ENCODE measurements around the gene PRSS57.

The PRSS57 gene

DNA sequence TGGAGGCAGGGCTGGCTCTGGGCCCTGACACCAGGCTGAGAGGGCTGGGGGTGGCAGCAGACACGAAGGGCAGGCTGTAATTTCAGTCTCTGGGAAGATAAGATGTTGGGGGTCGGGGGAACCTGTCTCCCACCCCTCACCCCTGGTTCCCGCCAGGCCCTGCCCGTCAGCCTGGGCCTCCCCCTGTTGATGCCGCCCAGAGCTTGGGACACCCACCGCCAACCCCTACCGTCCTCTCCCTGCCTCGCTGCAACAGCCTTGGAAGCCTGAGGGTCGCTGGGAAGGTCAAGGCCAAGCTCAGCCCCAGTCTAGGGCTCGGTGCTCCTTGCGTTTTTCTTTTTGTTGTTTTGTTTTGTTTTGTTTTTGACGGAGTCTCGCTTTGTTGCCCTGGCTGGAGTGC, 28.0 kb upstream of the PRSS57 start:
- POLR2A ChIA-PET = interaction anchor here (0.6 kb wide), 1 partner anchor 97 kb away, joined by 3 read pairs; no protein-coding TSS in a partner anchor
- no peak for DNase-seq (ENCODE audit: extremely low spot score)
- CTCF ChIA-PET = interaction anchor here (1.1 to 1.5 kb wide), 3 partner anchors 8 to 37 kb away, joined by 3 read pairs; no protein-coding TSS in a partner anchor
- TF ChIP-seq, protein P1, sequence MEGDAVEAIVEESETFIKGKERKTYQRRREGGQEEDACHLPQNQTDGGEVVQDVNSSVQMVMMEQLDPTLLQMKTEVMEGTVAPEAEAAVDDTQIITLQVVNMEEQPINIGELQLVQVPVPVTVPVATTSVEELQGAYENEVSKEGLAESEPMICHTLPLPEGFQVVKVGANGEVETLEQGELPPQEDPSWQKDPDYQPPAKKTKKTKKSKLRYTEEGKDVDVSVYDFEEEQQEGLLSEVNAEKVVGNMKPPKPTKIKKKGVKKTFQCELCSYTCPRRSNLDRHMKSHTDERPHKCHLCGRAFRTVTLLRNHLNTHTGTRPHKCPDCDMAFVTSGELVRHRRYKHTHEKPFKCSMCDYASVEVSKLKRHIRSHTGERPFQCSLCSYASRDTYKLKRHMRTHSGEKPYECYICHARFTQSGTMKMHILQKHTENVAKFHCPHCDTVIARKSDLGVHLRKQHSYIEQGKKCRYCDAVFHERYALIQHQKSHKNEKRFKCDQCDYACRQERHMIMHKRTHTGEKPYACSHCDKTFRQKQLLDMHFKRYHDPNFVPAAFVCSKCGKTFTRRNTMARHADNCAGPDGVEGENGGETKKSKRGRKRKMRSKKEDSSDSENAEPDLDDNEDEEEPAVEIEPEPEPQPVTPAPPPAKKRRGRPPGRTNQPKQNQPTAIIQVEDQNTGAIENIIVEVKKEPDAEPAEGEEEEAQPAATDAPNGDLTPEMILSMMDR (IDR thresholded peaks at IDR 0.05; ENCODE audit: control extremely low read depth, extremely low read depth, low read depth, missing control alignments) = no peak

DNA sequence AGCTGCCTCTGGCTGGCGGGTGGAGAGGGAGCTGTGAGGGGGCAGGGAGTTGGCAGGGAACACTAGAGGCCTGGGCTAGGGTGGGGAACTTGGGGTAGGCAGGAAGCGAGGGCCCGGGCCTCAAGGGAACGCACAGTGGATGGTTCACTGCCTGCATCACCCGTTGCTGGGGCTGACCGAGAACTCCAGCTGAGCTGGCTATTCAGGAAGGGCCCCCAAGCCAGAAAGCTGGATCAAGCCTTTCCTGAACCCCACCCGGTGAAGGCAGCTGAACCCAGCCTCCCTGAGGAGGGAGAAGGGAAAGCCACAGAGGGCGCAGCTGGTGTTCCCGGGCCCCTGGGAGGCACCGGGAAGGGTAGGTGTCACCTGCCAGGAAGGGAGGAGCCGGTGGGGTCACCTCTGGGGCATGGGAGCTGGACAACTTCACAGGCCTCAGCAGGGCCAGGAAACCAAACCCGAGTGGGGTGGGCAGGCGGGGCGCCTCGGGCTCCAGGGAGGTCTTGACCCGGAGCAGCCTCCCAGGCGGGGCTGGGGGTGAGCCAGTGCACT, 27.4 kb upstream of the PRSS57 start:
- TF ChIP-seq, protein P1 (IDR thresholded peaks at IDR 0.05; ENCODE audit: control extremely low read depth, extremely low read depth, low read depth, missing control alignments) = no peak
- DNase-seq (ENCODE audit: extremely low spot score) = no peak
- POLR2A ChIA-PET = interaction anchor here (0.6 kb wide), 1 partner anchor 96 kb away, joined by 3 read pairs; no protein-coding TSS in a partner anchor
- CTCF ChIA-PET = interaction anchor here (1.1 to 1.5 kb wide), 4 partner anchors 8 to 38 kb away, joined by 3 read pairs; no protein-coding TSS in a partner anchor

DNA sequence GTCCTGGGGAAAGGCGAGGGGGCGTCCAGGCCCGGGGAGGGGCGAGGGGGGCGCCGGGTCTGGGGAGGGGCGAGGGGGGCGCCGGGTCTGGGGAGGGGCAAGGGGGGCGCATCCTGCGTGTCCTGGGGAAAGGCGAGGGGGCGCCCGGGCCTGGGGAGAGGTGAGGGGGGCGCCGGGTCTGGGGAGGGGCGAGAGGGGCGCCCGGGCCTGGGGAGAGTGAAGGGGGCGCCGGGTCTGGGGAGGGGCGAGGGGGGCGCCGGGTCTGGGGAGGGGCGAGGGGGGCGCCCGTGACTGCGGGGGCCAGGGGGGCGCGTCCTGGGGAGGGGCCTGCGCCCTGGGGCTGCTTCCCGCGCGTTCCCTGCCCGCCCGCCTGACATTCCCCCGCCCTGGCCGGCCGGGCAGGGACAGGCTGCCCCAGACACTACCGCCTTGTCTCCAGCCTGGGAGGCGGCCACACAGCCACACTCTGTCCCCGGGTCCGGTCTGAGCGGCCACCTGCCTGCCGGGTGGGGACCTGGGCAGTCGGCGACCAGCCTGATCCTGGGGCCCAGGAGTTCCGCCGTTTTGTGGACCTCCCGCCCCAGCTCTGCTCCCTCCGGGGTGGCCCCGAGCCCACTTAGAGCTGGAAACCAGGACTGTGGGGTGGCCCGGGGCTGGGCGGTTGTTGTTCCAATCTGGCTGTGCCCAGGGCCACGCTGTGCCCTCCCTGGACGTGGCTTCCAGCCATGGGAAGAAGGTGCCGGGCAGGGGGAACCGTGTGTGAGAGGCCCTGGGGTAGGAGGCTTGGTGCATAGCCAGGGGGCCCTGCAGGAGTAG, 25.3 kb upstream of the PRSS57 start:
- DNase-seq (ENCODE audit: extremely low spot score) = no peak
- POLR2A ChIA-PET = no interaction called here
- CTCF ChIA-PET = interaction anchor here (0.9 kb wide), 1 partner anchor 13 kb away, joined by 3 read pairs; no protein-coding TSS in a partner anchor
- TF ChIP-seq, protein P1 (IDR thresholded peaks at IDR 0.05; ENCODE audit: control extremely low read depth, extremely low read depth, low read depth, missing control alignments) = no peak

DNA sequence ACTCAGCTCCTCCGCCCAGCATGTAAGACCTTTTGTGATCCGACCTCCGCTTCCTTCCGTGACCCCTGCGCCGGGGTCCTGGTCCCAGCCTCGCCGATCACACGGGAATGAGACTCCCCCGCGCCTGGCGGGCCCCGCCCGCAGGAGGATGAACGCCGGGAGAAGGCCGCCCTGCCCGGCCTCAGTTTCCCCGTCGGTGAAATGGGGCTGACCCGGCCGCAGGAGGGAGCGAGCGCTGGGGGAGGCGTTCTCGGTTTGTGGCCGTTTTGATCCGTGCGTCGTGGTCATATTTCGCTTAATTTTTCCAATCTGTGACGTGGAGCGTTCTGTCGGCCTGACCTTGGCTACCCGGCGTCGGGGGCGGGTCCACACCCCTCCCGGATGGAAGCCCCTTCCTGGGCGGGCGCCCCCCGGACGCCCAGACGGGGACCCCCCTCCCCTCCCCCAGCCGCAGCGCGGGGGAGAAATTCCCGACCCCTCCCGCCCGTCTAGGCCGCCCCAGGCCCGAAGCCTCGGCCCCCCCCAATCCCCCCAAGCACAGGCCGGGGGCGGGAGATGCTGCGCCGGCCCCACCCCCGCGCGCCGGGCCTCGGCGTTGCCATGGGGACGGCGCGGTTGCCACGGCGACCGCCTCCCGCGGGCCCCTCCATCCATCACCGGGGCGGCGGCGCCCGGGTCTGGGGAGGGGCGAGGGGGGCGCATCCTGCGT, 24.5 kb upstream of the PRSS57 start:
- TF ChIP-seq, protein P1 (IDR thresholded peaks at IDR 0.05; ENCODE audit: control extremely low read depth, extremely low read depth, low read depth, missing control alignments) = no peak
- DNase-seq (ENCODE audit: extremely low spot score) = no peak
- CTCF ChIA-PET = no interaction called here

DNA sequence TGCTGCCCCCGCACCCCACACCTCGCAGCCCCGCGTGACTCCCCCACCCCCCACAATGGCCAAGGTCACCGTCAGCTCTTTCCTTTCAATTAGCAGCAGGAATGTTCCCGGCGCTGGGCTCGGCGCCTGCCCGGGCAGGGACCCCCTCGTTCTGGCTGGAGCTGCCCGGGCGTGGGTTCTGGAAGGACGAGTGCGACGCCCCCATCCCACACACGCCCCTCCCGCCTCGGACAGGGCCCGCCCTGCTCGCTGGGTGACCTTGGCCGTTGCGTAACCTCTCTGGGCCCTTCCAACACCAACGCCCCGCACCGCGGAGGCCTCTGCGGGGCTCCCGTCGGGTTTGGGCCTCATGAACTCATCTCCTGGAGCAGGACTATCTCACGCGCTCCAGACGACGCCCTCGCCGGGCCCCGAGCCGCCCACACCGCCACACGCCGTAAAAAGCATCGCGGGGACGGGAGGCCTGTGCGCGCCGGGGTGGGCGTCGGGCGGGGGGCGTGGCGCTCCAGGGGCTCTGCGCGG, 23.8 kb upstream of the PRSS57 start:
- DNase-seq (ENCODE audit: extremely low spot score) = no peak
- TF ChIP-seq, protein P1 (IDR thresholded peaks at IDR 0.05; ENCODE audit: control extremely low read depth, extremely low read depth, low read depth, missing control alignments) = no peak
- ChIA-PET POLR2A (no interaction called here), CTCF (no interaction called here)

More for the DNA sequence above, 24.5 kb upstream of the PRSS57 start:
- POLR2A ChIA-PET = no interaction called here
